Ureter (tissue), 1 donor: ENCODE measurements around the gene ZNF835. TPM values are rescaled to one million over a fixed set of nuclear protein-coding genes. Genes with fewer than 3 reads are reported as not detected.

Source experiments
- DNase-seq: peaks from one replicate; pipeline ENCODE4 v3.0.0-alpha.2; 2020; ENCODE audit warnings: low spot score
- total RNA-seq: library from RNA; stranded (reverse); gene quantifications from one replicate; pipeline ENCODE4 v1.2.4, GENCODE V29; 2023
- donor health status: DM: yes; HTN: yes; CAD: no.

ZNF835 gene
- total RNA-seq, 1 donor from 2014 or later, result 3.9 TPM

DNA sequence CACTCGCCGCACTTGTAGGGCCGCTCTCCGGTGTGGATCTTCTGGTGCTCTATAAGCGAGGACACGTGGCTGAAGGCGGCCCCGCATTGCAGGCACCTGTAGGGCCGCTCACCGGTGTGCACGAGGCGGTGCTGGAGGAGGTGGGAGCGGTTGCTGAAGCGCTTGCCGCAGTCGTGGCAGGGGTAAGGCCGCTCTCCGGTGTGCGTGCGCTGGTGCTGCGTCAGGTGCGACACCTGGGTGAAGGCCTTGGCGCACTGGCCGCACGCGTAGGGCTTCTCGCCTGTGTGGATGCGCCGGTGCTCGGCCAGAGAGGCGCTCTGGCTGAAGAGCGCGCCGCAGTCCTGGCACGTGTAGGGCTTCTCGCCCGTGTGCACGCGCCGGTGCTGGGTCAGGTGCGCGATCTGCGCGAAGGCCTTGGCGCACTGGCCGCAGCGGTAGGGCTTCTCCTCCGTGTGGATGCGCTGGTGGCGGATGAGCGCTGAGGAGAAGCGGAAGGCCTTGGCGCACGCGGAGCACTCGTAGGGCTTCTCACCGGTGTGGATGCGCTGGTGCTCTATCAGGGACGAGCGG, 7.5 kb downstream of the ZNF835 start:
- peak; percentile 35 for DNase-seq

GRCh38 chr19:56661248-56661647, 10.3 kb downstream of the ZNF835 start:
- DNase-seq, result peak; percentile 28

GRCh38 chr19:56660381-56661107, 11.0 kb downstream of the ZNF835 start:
- peak; percentile 42 for DNase-seq

GRCh38 chr19:56654151-56654550, 17.4 kb downstream of the ZNF835 start:
- DNase-seq, result no peak

- no peak for DNase-seq
These were observed 28.0 kb downstream of the ZNF835 start for GRCh38 chr19:56643460-56643955.

DNA sequence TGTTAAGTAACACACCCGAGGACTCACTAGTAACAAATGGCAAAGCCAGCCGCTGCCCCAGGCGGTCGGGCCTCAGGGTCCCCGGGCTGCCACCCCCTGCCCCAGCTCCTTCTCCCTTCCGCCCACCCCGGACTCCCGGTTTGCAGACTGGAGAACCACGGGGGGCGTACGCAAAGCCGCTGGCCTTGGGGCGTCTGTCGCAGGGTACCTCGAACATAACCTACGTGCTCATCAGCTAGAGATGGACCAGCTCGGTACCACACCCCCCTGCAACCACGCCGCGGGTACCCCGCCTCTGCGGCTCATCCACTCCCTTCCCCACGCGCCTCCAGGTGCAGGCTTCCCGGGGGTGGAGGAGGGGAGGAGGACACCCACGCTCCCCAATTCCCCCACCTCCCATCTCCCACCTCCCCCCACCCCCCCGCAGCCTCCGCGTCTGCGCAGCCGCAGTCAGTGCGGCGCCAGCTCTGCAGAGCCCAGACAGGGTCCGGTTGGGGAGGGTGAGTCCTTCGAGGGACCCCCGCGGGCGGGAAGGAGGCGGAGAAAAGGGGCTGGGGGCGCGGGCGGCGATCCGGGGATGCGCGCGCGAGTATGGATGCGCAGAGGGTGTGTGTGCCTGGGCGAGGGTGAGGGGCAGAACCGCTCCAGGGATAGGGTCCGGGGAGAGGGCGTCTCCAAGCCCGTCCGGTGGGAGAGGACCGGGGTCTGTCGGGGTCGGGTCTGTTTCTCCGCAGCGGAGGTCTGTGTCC, 28.7 kb downstream of the ZNF835 start, which contains the start of gene SMIM17:
TSS of gene SMIM17 (plus strand) at position 449 of the 749 bp plus-strand sequence. CDS start 2,509 bp downstream, outside the sequence.
- no peak for DNase-seq

- no peak for DNase-seq
These were observed 32.3 kb downstream of the ZNF835 start for GRCh38 chr19:56639217-56639616.

GRCh38 chr19:56637976-56638555, 33.5 kb downstream of the ZNF835 start:
- peak; percentile 72 for DNase-seq

DNA sequence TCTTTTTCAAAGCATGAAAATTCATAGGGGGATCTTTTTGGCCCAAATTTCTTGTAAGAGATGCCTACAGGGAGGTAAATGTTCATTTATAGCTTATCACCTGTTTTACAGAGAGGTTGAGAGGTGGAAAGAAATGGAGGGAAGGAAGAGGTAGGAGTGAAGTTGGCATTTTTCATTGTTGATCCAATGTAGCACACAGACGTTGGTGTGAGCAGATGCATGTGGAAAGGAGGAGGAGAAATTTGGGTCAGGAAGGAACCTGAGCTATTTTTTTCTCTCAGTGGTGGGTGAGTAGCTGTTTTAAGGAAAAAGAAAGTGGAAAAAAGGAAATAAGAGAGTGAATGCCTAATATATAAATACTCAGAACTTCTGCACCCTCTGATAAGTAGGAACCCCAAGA, 38.5 kb downstream of the ZNF835 start:
- DNase-seq, result no peak

DNA sequence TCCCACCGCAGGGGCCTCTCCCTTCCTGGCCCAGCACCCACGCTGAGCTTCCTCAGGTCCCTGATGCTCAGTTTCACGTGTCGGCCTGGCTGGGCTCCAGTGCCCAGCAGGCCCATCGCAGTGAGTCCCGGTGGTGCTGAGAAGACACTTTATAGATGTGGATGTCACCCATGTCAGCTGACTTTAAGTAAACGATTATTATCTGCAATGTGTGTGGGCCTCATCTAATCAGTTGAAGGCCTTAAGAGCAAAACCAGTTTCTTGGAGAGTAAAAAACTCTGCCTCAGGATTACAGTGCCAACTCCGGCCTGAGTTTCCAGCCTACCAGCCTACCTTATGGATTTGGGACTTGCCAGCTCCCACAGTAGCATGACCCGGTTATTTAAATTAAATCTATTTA, 45.8 kb downstream of the ZNF835 start:
- DNase-seq, result no peak

DNA sequence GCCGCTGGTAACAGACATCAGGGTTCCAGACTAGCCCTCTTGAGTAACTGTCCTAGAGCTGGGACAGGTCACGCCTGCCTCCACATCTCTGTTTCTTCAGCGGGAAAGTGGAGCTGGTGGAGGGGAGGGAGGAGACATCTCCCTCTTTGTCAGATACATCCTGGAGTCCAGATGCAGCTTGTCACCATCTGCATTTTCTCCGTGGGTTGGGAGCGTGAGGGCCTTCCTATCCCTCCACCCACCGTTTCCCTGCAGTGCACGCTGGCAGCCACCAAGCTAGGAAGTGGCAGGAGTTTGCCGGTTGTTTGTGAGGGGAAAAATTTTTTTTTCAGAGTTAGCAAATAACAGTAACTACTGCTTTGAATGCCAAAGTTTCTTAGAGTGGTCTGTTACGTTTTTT, 48.6 kb downstream of the ZNF835 start:
- DNase-seq, result no peak

DNA sequence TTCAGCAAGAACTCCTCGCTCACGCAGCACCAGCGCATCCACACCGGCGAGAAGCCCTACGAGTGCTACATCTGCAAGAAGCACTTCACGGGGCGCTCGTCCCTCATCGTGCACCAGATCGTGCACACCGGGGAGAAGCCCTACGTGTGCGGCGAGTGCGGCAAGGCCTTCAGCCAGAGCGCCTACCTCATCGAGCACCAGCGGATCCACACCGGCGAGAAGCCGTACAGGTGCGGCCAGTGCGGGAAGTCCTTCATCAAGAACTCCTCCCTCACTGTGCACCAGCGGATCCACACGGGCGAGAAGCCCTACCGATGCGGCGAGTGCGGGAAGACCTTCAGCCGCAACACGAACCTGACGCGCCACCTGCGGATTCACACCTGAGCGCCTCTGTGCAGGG, 49.2 kb downstream of the ZNF835 start:
- DNase-seq, result no peak

GRCh38 chr19:56619121-56619520, 52.4 kb downstream of the ZNF835 start:
- no peak for DNase-seq

DNA sequence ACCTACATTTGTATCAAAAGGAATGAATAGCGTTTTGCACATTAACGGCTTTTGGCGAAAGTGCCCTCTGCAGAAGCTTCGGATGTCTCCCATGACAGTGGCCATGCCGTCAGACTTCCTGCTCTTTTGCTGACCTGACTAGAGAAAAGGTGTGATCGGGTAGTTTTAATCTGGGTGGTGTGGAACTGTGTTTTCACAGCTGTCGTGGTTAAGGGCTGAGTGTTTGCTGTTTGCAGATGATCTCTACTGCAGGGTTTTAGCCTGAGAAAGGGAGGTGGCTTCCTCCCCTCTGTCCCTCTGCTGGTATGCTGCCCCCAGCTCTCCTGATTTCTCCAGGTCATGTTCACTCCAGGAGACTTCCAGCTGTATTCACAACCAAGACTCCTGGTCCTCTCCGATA, 54.0 kb downstream of the ZNF835 start:
- DNase-seq, result no peak

DNA sequence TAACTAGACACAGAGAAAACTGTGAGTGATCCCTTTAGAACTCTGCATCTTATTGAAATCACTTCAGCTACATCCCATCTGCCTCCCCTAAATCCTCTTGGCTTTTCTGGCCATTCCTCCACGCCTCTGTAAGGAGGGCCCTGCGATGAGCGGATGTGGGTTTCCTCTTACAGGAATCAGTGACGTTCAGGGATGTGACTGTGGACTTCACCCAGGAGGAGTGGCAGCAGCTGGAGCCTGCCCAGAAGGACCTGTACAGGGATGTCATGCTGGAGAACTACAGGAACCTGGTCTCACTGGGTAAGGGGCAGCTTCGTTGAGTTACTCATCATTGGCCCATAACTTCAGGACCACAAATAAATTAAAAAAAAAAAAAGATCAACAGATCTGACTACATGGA, 57.9 kb downstream of the ZNF835 start:
- no peak for DNase-seq

- no peak for DNase-seq
These were observed 58.8 kb downstream of the ZNF835 start for GRCh38 chr19:56612737-56613136.

Other genes with a start within 250 kb of the ZNF835 start
- gene ZNF667, start 194.4 kb downstream of the ZNF835 start, total RNA-seq, result 12.5 TPM
- gene ZNF471, start 163.9 kb downstream of the ZNF835 start, total RNA-seq, result 10.6 TPM
- gene ZFP28, start 132.8 kb downstream of the ZNF835 start, total RNA-seq, result 10.7 TPM
- 5.8 TPM for gene ZNF470, start 104.3 kb downstream of the ZNF835 start, total RNA-seq
- 7.4 TPM for gene ZNF71, start 76.5 kb downstream of the ZNF835 start, total RNA-seq
- not detected for gene SMIM17, start 28.6 kb downstream of the ZNF835 start, total RNA-seq
- gene PEG3, start 169.0 kb upstream of the ZNF835 start, total RNA-seq, result 13.7 TPM
- gene ZIM2, start 169.0 kb upstream of the ZNF835 start, total RNA-seq, result 0.21 TPM